Small intestine (tissue), 7 donors: ENCODE measurements around the gene MICB. TPM values are rescaled to one million over a fixed set of nuclear protein-coding genes. Genes with fewer than 3 reads are reported as not detected.
"Not testable (repeated sequence)": the region's sequence is repeated elsewhere in the genome, so short reads cannot be mapped to it uniquely, and the experiment has no call there.

Experiments
- DNase-seq, 2 donors: peaks; one replicate each; pipeline versions ENCODE4 v3.0.0 to v3.0.0-alpha.2; 2013
- FAIRE-seq: peaks from 2 replicates; lab custom pipeline; 2012; peaks lifted over from hg19 to GRCh38; lab: Jason Lieb, UNC
- H3K27ac ChIP-seq, 3 donors: one replicate each; pipeline ENCODE4 v1.5.1; 2013; ENCODE audit warnings: low read length in 2 of 3, mild to moderate bottlenecking in 2 of 3, control low read depth in 1 of 3, inconsistent platforms in 1 of 3, low read depth in 1 of 3, moderate library complexity in 1 of 3
- H3K27me3 ChIP-seq, 3 donors: one replicate each; pipeline ENCODE4 v1.6.1; 2013; ENCODE audit warnings: low read length in 3 of 3, inconsistent platforms in 1 of 3; ENCODE audit not compliant: control insufficient read depth in 3 of 3, insufficient read depth in 3 of 3
- H3K36me3 ChIP-seq, 3 donors: one replicate each; pipeline ENCODE4 v1.6.1; 2013; ENCODE audit warnings: low read length in 3 of 3, inconsistent platforms in 1 of 3, low read depth in 1 of 3, mild to moderate bottlenecking in 1 of 3, moderate library complexity in 1 of 3; ENCODE audit not compliant: control insufficient read depth in 3 of 3, insufficient read depth in 2 of 3
- H3K4me1 ChIP-seq, 3 donors: one replicate each; pipeline ENCODE4 v1.6.1; 2013; ENCODE audit warnings: low read length in 2 of 3, inconsistent platforms in 1 of 3, low read depth in 1 of 3, mild to moderate bottlenecking in 1 of 3, moderate library complexity in 1 of 3; ENCODE audit not compliant: control insufficient read depth in 3 of 3, insufficient read depth in 2 of 3
- H3K4me3 ChIP-seq, 3 donors: one replicate each; pipeline ENCODE4 v1.5.1; 2013; ENCODE audit warnings: low read length in 3 of 3, control low read depth in 1 of 3, inconsistent platforms in 1 of 3, low read depth in 1 of 3, mild to moderate bottlenecking in 1 of 3, moderate library complexity in 1 of 3
- H3K9me3 ChIP-seq, 2 donors: one replicate each; pipeline ENCODE4 v1.6.1; 2013; ENCODE audit warnings: low read depth in 1 of 2, low read length in 1 of 2; ENCODE audit not compliant: control insufficient read depth in 2 of 2, insufficient read depth in 1 of 2
- WGBS, 3 donors: extraction: QIAGEN DNeasy Blood & Tissue Kit; methylation state at CpG; one replicate each; pipeline ENCODE4 v1.1.7; 2013; 5-methylcytosine and 5-hydroxymethylcytosine counted together
- polyA plus RNA-seq, 4 donors: library from polyadenylated mRNA; stranded (reverse) in 3 of 4; unstranded in 1 of 4; fragments of 200-250 nt in 3 of 4; fragments of 120-200 nt in 1 of 4; gene quantifications; one replicate each; pipeline versions ENCODE4 v1.2.1 to v1.2.3, GENCODE V29; 2013
- donor health status: healthy with polysubstance abuse.
- donor health status: control.
- donor health status: control.
- donor health status: Bipolar disorder and iron deficiency.
- donor health status: healthy.

MICB gene
- polyA plus RNA-seq, 4 donors, result 0.69 to 6.1 (median 2.0) TPM

DNA sequence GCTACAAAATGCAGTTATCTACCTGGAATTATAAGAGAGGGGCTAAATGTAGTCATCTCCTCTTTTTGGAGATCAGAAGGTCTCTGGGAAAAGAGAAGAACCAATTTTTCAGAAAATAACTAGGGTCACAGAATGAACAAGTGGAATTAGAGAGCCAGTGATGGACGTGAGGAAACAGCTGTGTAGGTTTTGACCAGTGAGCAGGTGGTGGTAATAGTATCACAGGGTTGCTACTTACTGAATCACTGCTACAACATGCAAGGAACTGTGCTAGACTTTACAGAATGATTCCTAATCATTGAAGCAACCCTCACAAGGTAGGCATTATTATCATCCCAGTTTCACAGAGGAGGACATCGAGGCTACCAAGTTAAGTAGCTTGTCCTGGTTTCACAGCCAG lies 46.7 kb downstream of the MICB start:
- no peak overlapping the region for H3K27ac ChIP-seq
- peaks cover 0 to 3% of the 10 kb centered on the region in 2 donors for H3K9me3 ChIP-seq
- H3K4me1 ChIP-seq, result peaks cover 3 to 23% (median 9%) of the 10 kb centered on the region in 3 donors
- no peaks in the 10 kb centered on the region for H3K27me3 ChIP-seq
- WGBS, 3 donors, result 70 to 83% (median 76%) methylated on average over 2 of the region's 2 CpGs
- DNase-seq (no peak), FAIRE-seq (no peak)
- no peak overlapping the region for H3K4me3 ChIP-seq
- H3K36me3 ChIP-seq, result peaks cover under 1 to 14% (median 4%) of the 10 kb centered on the region in 3 donors

DNA sequence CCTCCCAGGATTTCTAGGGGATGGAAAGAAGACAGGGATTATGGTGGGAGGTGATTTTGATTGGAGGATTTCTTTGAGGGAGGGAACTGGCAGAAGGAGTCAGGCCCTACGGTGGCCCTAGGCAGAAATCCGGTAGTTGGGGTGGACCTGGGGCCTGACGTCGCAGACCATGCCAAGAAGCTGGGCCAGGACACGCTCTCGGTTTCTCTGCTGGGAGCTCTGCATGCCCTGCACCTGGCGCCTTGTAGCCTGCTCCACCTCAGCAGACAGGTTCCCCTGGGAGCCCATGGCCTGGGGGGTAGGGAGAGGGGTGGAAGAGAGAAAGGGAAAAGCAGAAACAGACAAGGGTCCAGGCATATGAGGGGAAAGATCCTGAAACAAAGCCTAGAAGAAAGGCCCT lies 47.3 kb downstream of the MICB start:
- FAIRE-seq (no peak), DNase-seq (no peak)
- Histone ChIP-seq H3K4me1 (peaks cover 3 to 17% (median 7%) of the 10 kb centered on the region in 3 donors), H3K36me3 (peaks cover 0 to 8% (median 0%) of the 10 kb centered on the region in 3 donors), H3K4me3 (no peak overlapping the region), H3K9me3 (peaks cover 0 to 3% of the 10 kb centered on the region in 2 donors), H3K27ac (no peak overlapping the region), H3K27me3 (no peaks in the 10 kb centered on the region)
- WGBS, 3 donors, result 77 to 89% (median 86%) methylated on average over 7 of the region's 7 CpGs

DNA sequence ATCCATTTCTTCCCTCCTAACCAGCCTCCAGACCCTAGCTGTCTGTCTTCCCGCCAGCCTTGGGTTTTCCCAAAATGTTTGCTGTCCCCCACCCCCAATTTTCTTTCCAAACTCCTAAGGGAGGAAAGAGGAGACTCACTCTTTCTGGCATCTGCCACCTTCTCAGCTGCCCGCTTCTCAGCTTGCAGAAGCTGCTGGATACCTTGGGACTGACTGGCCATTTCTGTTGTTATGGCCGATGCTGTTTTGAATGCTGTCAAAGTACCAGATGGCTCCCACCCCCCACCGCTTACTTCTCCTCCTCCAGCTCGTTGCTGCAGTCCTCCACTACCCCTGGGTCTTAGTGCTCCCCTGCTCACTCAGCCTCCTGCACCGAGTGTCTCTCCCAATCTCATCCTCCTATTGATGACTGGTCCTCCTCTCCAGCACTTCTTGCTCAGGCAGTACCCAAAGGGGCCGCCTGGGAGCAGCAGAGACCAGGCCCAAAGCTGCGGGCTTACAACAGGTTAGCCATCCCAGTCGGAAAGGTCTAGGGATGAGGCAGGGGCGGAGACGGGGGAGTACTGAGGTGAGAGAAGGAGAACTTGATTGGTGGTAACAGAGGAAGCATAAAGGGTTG lies 48.5 kb downstream of the MICB start, which contains the start of gene ATP6V1G2:
ATP6V1G2 (minus strand) TSS at position 270 of the 619 bp plus-strand sequence; CDS start at position 221, 49 bp downstream.
- no peaks in the 10 kb centered on the region for H3K27me3 ChIP-seq
- peak within 1 kb of the TSS; percentile 70 to 86 (median 81) for H3K27ac ChIP-seq
- peak within 1 kb of the TSS in 2 of 3 donors; percentile 56 to 66 for H3K4me3 ChIP-seq
- 8 to 12% (median 12%) methylated on average over 11 of the region's 11 CpGs for WGBS, 3 donors
- peaks cover 0 to 3% of the 10 kb centered on the region in 2 donors for H3K9me3 ChIP-seq
- peak; percentile 91 to 94 for DNase-seq
- peaks cover 3 to 15% (median 5%) of the 10 kb centered on the region in 3 donors for H3K4me1 ChIP-seq
- no peak for FAIRE-seq
- H3K36me3 ChIP-seq, result peaks cover 0 to 18% (median 3%) of the 10 kb centered on the region in 3 donors

DNA sequence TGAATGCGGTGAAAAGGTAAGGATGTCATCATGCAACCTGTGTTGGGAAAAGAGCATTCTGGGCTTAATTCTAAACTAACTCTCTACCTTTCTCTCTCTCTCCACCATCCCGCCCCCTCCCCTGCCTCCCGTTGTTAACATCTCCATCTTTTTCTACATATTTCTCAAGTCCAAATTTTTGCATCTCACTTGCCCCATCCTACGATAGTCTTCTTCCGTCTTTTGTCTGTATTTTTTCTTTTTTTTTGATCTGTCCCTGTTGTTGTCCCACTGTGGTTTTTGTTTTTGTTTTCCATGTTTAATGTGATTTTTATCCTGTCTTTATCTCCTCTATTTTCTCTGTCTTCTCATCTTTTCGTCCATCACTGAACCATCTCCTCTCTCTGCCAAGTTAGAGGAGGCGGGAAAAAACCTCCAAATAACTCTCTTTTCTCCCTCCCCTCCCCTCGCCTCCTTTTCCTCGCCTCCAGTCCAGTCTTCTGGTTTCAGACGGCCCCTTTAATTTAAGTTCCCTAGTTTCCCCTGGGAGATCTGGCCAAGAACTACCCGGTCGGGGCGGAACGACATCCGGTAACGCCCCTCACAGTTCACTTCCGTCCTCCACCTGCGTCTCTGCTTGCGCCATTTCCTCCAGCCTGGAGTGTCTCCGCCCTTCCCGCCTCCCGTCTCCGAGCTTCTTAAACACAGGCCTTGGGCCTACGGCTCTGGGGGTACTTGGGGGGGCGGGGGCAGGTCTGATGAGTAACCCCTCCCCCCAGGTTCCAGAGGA lies 49.2 kb downstream of the MICB start, which contains the start of gene NFKBIL1:
NFKBIL1 (plus strand) TSS at position 651 of the 769 bp plus-strand sequence; CDS start at position 738, 87 bp downstream.
- H3K4me1 ChIP-seq, result peaks cover 3 to 15% (median 5%) of the 10 kb centered on the region in 3 donors
- WGBS, 3 donors, result 0% methylated on average over 25 of the region's 25 CpGs
- DNase-seq (peak; percentile 94 to 97), FAIRE-seq (no peak)
- H3K36me3 ChIP-seq, result peaks cover 0 to 18% (median 3%) of the 10 kb centered on the region in 3 donors
- H3K9me3 ChIP-seq, result peaks cover 0 to 3% of the 10 kb centered on the region in 2 donors
- H3K4me3 ChIP-seq, result peak within 1 kb of the TSS in 2 of 3 donors; percentile 56 to 66
- peak within 1 kb of the TSS; percentile 70 to 86 (median 81) for H3K27ac ChIP-seq
- no peaks in the 10 kb centered on the region for H3K27me3 ChIP-seq

DNA sequence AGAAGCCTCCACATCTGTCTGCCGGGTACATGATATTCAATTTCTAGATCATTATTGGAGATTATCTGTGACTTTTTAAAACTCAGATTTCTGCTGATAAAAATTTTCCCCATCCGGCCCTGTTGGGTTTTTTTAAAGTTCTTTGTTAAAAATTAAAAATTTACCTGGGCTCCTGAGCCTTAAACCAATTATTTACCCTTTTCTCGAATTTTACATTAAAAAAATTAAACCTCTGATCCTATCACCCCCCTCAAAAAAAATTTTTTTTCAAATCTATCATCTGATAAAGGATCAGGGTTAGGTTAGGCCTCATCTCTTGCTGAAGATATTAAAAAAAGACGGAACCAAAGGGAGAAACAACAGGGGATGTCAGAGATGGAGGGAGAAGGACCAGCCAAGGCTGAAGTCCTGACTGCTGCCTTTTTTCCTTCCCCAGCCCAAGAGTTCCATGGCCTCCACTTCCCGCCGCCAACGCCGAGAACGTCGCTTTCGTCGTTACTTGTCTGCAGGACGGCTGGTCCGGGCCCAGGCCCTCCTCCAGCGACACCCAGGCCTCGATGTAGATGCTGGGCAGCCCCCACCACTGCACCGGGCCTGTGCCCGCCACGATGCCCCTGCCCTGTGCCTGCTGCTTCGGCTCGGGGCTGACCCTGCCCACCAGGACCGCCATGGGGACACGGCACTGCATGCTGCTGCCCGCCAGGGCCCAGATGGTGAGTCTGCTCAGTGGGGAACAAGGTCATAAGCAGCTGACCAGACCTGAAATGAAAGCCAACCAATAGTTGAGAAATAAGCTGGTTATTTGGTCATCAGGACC lies 50.0 kb downstream of the MICB start:
- Histone ChIP-seq H3K27ac (peak overlapping the region; percentile 70 to 86 (median 81)), H3K27me3 (no peaks in the 10 kb centered on the region), H3K9me3 (peaks cover 0 to 3% of the 10 kb centered on the region in 2 donors), H3K4me1 (peaks cover 3 to 12% (median 5%) of the 10 kb centered on the region in 3 donors), H3K36me3 (peaks cover 0 to 24% (median 3%) of the 10 kb centered on the region in 3 donors), H3K4me3 (peak overlapping the region in 2 of 3 donors; percentile 56 to 66)
- DNase-seq (no peak), FAIRE-seq (no peak)
- 71 to 78% (median 78%) methylated on average over 24 of the region's 24 CpGs for WGBS, 3 donors

DNA sequence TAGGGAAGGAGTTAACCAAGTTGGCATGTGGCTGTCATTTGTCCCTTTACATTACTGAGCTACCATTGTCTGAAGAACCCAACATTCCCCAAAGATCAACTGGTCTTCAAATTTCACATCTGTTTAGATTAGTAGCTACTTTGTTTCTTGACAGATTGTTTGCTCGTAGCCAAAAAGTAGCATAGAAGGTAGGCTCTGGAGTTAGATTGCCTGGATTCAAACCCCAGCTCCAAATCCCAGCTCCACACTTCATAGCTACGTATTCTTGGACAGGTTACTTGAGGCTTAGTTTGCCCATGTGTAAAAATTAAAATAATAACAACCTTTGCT lies 50.6 kb downstream of the MICB start:
- peaks cover 3 to 9% (median 5%) of the 10 kb centered on the region in 3 donors for H3K4me1 ChIP-seq
- H3K9me3 ChIP-seq, result peaks cover 0 to 3% of the 10 kb centered on the region in 2 donors
- H3K27me3 ChIP-seq, result no peaks in the 10 kb centered on the region
- DNase-seq, result no peak
- H3K36me3 ChIP-seq, result peaks cover 0 to 27% (median 3%) of the 10 kb centered on the region in 3 donors
- WGBS, 3 donors, result 91 to 97% (median 94%) methylated on average over 2 of the region's 2 CpGs
- no peak for FAIRE-seq
- peak overlapping the region in 1 of 3 donors; percentile 55 for H3K27ac ChIP-seq
- H3K4me3 ChIP-seq, result no peak overlapping the region

DNA sequence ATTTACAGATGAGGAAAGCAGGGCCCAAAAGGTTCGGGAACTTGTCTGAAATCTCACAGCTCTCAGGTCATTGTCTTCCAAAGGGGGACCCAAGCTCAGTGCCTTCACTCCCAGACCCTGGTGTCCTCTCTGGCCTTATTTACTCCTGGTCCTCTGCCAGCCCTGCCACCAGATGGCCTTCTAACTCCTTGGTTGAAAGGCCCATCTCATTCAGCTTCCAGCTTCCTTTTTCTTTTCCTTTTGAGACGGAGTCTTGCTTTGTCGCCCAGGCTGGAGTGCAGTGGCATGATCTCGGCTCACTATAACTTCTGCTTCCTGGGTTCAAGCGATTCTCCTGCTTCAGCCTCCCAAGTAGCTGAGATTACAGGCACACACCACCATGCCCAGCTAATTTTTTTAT lies 53.4 kb downstream of the MICB start:
- 45 to 56% (median 51%) methylated on average over 4 to 5 of the region's 5 CpGs for WGBS, 3 donors
- not testable (repeated sequence) for H3K4me1 ChIP-seq, H3K4me3 ChIP-seq, H3K9me3 ChIP-seq, H3K27ac ChIP-seq, FAIRE-seq, H3K27me3 ChIP-seq
- peak; percentile 32 to 46 for DNase-seq
- peaks cover 0 to 41% (median 3%) of the 10 kb centered on the region in 3 donors for H3K36me3 ChIP-seq
